HepG2 (cell line): ENCODE data around the gene MLLT11. TPM values are rescaled to one million over a fixed set of nuclear protein-coding genes. Genes with fewer than 3 reads are reported as not detected.

Source experiments
- ATF7-NPFF ChIP-seq: sonication (generic); formaldehyde crosslinking; IDR thresholded peaks from 2 replicates; pipeline ENCODE4 v1.8.1; 2023; ENCODE audit warnings: mild to moderate bottlenecking, low read depth, missing genetic modification reagents, moderate library complexity
- DPF2 ChIP-seq: sonication (generic); formaldehyde crosslinking; IDR thresholded peaks from 2 replicates; pipeline ENCODE4 v1.4.0; 2020; ENCODE audit warnings: mild to moderate bottlenecking, low read depth, missing genetic modification reagents, borderline replicate concordance
- EEA1 ChIP-seq: sonication (generic); formaldehyde crosslinking; IDR thresholded peaks from 2 replicates; pipeline ENCODE4 v1.5.1; 2020; ENCODE audit warnings: mild to moderate bottlenecking, missing genetic modification reagents, borderline replicate concordance
- FOXP4 ChIP-seq: sonication (generic); formaldehyde crosslinking; IDR thresholded peaks from 2 replicates; pipeline ENCODE4 v1.4.0; 2020; ENCODE audit warnings: missing genetic modification reagents
- FUBP1 ChIP-seq: sonication (generic); formaldehyde crosslinking; IDR thresholded peaks from 2 replicates; pipeline ENCODE4 v1.5.1; 2020; ENCODE audit warnings: missing genetic modification reagents, mild to moderate bottlenecking, borderline replicate concordance
- HDAC1 ChIP-seq: sonication (generic); formaldehyde crosslinking; IDR thresholded peaks from 2 replicates; pipeline ENCODE4 v1.5.1; 2020; ENCODE audit warnings: mild to moderate bottlenecking, missing genetic modification reagents
- HOXD1 ChIP-seq: sonication (generic); formaldehyde crosslinking; IDR thresholded peaks from 2 replicates; pipeline ENCODE4 v1.5.0; 2020; ENCODE audit warnings: missing genetic modification reagents
- KLF9 ChIP-seq: IDR thresholded peaks from 2 replicates; pipeline ENCODE4 v1.6.1; 2016; ENCODE audit warnings: low read depth
- MYPOP ChIP-seq: sonication (generic); formaldehyde crosslinking; IDR thresholded peaks from 2 replicates; pipeline ENCODE4 v1.8.1; 2023; ENCODE audit warnings: mild to moderate bottlenecking, moderate library complexity, missing genetic modification reagents
- PRDM15 ChIP-seq: sonication (generic); formaldehyde crosslinking; IDR thresholded peaks from 2 replicates; pipeline ENCODE4 v1.4.0; 2020; ENCODE audit warnings: missing genetic modification reagents
- REPIN1 ChIP-seq: sonication (generic); formaldehyde crosslinking; IDR thresholded peaks from 2 replicates; pipeline ENCODE4 v1.8.0; 2022; ENCODE audit warnings: missing genetic modification reagents, low read depth, mild to moderate bottlenecking, borderline replicate concordance
- THRA ChIP-seq: sonication (generic); formaldehyde crosslinking; IDR thresholded peaks from 2 replicates; pipeline ENCODE4 v1.4.0; 2020; ENCODE audit warnings: missing genetic modification reagents, borderline replicate concordance
- ZFP36 ChIP-seq: fragments of 150-350 bp; IDR thresholded peaks from 2 replicates; pipeline ENCODE4 v1.6.1; 2018; ENCODE audit warnings: borderline replicate concordance, low read length, low read depth; ENCODE audit not compliant: partially characterized antibody
- ZFP41 ChIP-seq: sonication (generic); formaldehyde crosslinking; IDR thresholded peaks from 2 replicates; pipeline ENCODE4 v1.4.0; 2020; ENCODE audit warnings: mild to moderate bottlenecking, missing genetic modification reagents, borderline replicate concordance
- ZNF136 ChIP-seq: sonication (generic); formaldehyde crosslinking; IDR thresholded peaks from 2 replicates; pipeline ENCODE4 v1.8.1; 2022; ENCODE audit warnings: low read depth, mild to moderate bottlenecking, moderate library complexity, missing genetic modification reagents
- ZNF766 ChIP-seq: sonication (generic); formaldehyde crosslinking; IDR thresholded peaks from 2 replicates; pipeline ENCODE4 v1.5.0; 2020; ENCODE audit warnings: missing genetic modification reagents, borderline replicate concordance
- ZSCAN29 ChIP-seq: sonication (generic); formaldehyde crosslinking; conservative IDR thresholded peaks from 2 replicates; pipeline ENCODE4 v1.4.0; 2020; ENCODE audit warnings: mild to moderate bottlenecking, missing genetic modification reagents
- polyA plus RNA-seq, 8 experiments: library from polyadenylated mRNA; depleted of rRNA in 3 of 8; stranded (reverse) in 7 of 8; unstranded in 1 of 8; fragments of >200 nt; fragmentation: Illumina TruSeq in 4 of 8; extraction: Trizol in 4 of 8; gene quantifications; 2 replicates each; pipeline versions ENCODE4 v1.2.1 to v1.2.3, GENCODE V29; 2011 to 2016; ENCODE audit warnings: low read depth in 4 of 8, missing spikeins in 1 of 8, mixed read lengths in 1 of 8; ENCODE audit not compliant: insufficient read depth in 1 of 8
- total RNA-seq, 5 experiments: library from RNA; depleted of rRNA; stranded (reverse); fragments of >200 nt; fragmentation: Illumina TruSeq; extraction: Trizol; gene quantifications; 2 replicates each; pipeline ENCODE4 v1.2.3, GENCODE V29; 2016; ENCODE audit warnings: low read depth in 1 of 5

Gene MLLT11
- total and polyA plus RNA-seq, 2 of the 13 experiments (the other 11 are each of a cell fraction or from before 2014, with no cell fraction given): 0.21 to 0.22 TPM

GRCh38 chr1:151059109-151060006 is 839 bp upstream of the MLLT11 start, which contains the start of gene CDC42SE1 (continued):
- 0 out of 2 replicates have a peak, but pooled peaks have one; percentile 36 for TF ChIP-seq HOXD1 (CRISPR knock-in tag)
- TF ChIP-seq EEA1 (CRISPR knock-in tag): no peak
- TF ChIP-seq DPF2 (CRISPR knock-in tag): peak; percentile 18; the same call in 1 of the 2 replicates
- no peak for TF ChIP-seq ZFP36
- TF ChIP-seq ZFP41 (CRISPR knock-in tag): no peak
- peak; percentile 52; the same call in 1 of the 2 replicates for TF ChIP-seq ZNF136
- TF ChIP-seq KLF9: no peak
- peak; percentile 19; the same call in 1 of the 2 replicates for TF ChIP-seq REPIN1 (CRISPR knock-in tag)
- no peak for TF ChIP-seq FUBP1 (CRISPR knock-in tag)
- peak; percentile 78 for TF ChIP-seq HDAC1 (CRISPR knock-in tag)
- TF ChIP-seq THRA (CRISPR knock-in tag): peak; percentile 77
- 0 out of 2 replicates have a peak, but pooled peaks have one; percentile 54 for TF ChIP-seq ATF7-NPFF (CRISPR knock-in tag)
- TF ChIP-seq ZNF766 (CRISPR knock-in tag): no peak
- TF ChIP-seq PRDM15 (CRISPR knock-in tag): no peak; the same call in 1 of the 2 replicates
- TF ChIP-seq ZSCAN29 (CRISPR knock-in tag): 0 out of 2 replicates have a peak, but pooled peaks have one; percentile 21
- TF ChIP-seq MYPOP (CRISPR knock-in tag): no peak
- TF ChIP-seq FOXP4 (CRISPR knock-in tag): peak; percentile 40; the same call in 1 of the 2 replicates
